ENCODE data around the gene USH1G.

USH1G gene

DNA sequence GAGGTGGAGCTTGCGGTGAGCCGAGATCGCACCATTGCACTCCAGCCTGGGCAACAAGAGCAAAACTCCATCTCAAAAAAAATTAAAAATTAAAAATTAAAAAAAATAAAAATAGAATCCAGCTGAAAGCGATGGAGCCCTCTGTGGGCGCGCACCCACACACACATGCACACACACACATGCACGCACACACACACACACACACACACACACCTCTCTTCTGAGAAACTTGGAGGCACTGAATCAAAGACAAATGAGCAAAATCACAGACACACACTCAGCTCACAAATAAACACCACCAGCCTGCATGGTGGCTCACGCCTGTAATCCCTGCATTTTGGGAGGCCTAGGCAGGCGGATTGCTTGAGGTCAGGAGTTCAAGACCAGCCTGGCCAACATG lies 20.0 kb downstream of the USH1G start:
- no peak for DNase-seq (ENCODE audit: low read depth)
- no peak overlapping the region for H3K4me3 ChIP-seq (ENCODE audit: low read depth, low read length)
- TF ChIP-seq, protein P1, sequence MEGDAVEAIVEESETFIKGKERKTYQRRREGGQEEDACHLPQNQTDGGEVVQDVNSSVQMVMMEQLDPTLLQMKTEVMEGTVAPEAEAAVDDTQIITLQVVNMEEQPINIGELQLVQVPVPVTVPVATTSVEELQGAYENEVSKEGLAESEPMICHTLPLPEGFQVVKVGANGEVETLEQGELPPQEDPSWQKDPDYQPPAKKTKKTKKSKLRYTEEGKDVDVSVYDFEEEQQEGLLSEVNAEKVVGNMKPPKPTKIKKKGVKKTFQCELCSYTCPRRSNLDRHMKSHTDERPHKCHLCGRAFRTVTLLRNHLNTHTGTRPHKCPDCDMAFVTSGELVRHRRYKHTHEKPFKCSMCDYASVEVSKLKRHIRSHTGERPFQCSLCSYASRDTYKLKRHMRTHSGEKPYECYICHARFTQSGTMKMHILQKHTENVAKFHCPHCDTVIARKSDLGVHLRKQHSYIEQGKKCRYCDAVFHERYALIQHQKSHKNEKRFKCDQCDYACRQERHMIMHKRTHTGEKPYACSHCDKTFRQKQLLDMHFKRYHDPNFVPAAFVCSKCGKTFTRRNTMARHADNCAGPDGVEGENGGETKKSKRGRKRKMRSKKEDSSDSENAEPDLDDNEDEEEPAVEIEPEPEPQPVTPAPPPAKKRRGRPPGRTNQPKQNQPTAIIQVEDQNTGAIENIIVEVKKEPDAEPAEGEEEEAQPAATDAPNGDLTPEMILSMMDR (IDR thresholded peaks at IDR 0.05; ENCODE audit: control insufficient read depth, extremely low read depth, insufficient read depth): no peak

DNA sequence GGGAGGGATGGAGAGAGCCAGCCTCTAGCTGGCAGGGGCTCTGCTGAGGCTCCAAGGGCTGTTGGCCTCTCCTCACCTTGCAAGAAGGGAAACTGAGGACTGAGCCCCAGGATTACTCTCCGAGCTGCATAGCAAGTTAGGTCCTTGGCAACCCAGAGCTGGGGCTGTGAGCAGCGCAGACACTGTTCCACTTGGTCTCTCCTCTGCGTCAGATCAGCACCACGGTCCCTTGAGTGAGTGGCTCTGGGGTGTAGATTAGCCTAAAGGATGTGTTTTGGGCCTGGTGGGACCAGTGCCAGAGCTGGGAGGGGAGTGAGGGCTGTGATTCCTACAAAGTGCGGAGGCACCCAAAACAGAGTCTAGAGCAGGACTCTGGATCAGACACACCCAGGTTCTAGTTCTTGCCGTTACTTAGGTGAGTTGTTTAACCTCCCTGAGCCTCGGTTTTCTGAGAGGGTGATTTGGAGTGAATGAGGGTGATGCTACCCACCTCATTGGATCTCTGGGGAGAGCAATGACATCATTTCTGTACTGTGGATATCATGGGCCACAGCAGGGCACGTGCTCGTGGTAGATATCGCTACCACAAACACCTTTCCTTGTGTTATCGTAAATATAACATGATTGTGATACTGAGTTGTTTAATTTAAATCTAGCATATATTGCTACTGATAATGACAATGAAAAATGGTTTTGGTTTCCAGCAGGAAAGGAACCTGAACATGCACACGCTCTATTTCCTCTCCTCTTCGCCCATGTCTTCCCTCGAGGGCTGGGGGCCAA lies 21.5 kb downstream of the USH1G start:
- no peak overlapping the region for H3K4me3 ChIP-seq (ENCODE audit: low read depth, low read length)
- DNase-seq (ENCODE audit: low read depth): no peak
- TF ChIP-seq, protein P1 (IDR thresholded peaks at IDR 0.05; ENCODE audit: control insufficient read depth, extremely low read depth, insufficient read depth): no peak

DNA sequence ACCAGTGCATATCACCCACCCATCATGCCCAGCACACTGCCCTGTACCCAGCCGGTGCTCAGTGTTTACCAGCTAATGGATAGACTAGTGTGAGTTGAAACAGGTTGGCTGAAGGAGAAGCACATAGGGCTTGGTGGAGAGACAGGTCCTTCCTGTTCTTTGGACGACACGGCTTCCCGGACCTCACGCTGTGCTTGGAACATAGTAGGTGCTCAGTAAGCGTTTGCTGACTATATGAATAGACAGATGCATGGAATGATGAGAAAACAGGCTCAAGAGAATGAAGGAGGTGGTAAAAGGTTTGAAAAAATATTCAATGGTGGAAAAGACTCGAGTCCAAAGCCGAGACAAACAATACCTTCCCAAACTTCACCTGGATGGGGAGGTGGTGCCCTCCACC lies 22.8 kb downstream of the USH1G start:
- no peak for DNase-seq (ENCODE audit: low read depth)
- TF ChIP-seq, protein P1 (IDR thresholded peaks at IDR 0.05; ENCODE audit: control insufficient read depth, extremely low read depth, insufficient read depth): no peak
- no peak overlapping the region for H3K4me3 ChIP-seq (ENCODE audit: low read depth, low read length)

DNA sequence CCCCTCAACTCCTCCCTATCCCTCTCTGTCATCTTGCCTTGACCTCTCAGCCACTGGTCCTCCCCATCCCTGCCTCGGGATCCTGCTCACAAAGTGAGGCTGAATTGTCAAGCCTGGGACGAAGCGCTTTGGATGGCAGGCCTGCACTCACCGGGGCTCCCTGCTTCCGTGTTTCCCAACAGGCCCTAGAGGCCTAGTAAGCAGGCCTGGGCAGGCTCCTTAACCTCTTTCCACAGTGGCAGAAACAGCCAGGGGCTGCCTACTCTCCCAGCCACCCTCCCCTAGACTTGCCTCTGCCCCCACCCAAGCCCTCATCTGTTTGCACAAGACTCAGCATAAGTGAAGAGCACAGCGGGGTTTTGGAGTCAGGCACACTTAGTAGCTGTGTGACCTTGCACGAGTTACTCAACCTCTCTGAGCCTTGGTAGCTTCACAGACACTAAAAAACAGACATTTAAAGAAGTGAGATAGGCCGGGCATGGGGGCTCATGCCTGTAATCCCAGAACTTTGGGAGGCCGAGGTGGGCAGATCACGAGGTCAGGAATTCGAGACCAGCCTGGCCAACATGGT lies 24.6 kb downstream of the USH1G start:
- TF ChIP-seq, protein P1 (IDR thresholded peaks at IDR 0.05; ENCODE audit: control insufficient read depth, extremely low read depth, insufficient read depth): no peak
- DNase-seq (ENCODE audit: low read depth): no peak
- H3K4me3 ChIP-seq (ENCODE audit: low read depth, low read length): no peak overlapping the region

DNA sequence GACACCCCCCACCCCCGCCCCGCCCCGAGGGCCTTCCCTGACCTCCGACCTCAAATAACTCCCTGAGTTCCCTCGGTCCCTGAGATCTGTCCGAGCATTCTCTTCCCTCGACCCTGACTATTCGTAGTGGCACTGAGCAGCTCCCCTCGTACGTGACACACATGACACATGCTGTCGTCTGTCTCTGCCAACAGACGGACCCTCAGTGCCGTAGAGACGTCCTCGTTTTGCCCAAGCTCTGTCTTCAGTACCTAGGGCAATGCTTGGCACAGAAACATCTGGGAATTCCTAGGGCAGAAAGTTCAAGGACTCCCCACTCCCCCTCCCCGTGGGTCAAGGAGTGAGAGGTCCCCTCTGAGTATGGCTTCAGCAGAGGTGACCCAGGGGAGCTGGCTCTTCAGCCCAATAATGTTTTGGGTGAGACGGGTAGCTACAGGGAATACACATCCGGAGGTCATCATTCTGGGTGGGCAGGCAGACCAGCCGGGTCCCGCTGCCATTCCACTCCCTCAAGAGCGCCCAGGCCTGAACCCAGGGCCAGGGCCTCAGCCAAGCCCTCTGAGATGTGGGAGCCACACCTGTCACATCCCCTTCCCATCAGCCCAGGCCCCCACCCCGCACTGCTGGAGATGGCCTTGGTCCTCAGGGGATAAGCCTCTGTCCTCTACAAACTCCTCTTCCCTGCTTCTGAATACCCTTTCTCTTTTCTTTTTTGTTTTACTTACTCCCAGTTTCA lies 29.0 kb downstream of the USH1G start:
- TF ChIP-seq, protein P1 (IDR thresholded peaks at IDR 0.05; ENCODE audit: control insufficient read depth, extremely low read depth, insufficient read depth): no peak
- no peak overlapping the region for H3K4me3 ChIP-seq (ENCODE audit: low read depth, low read length)
- DNase-seq (ENCODE audit: low read depth): no peak

DNA sequence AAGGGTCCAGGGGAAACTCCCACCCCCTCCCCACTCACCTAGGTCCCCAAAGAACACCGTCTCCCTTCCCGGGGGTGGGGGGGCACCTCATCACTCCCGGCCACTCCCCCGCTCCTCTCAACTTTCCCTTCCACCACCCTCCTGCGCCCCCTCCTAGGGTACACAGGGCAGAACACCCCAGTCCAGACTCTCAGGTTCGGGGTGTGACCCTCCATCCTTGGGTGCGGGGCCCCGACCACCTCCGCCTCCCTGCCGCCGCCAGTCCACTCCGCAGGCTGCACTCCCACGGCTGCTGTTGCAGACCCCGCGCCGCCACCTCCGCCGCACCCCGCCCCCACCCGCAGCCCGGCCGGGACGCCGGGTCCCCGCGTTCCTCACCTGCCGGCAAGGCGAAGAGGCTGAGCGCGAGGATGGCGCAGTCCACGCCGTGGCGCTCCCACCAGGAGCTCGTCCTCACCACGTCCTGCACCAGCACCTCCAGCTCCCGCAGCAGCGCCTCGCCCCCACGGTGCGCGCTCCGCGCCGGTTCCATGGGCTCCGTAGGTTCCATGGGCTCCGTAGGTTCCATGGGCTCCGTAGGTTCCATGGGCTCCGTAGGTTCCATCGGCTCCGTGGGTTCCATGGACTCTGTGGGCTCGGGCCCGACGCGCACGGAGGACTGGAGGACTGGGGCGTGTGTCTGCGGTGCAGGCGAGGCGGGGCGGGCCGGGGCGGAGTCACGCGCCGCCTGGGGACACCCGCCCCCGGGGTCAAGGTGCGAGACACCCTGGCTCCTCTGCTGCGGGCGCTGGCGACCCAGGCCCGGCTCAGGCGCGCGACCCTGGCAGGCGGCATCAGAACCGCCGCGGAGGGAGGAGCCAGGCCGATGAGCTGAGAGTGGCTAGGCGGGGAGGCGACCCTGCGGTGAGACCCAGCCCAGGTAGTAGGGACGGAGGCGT lies 29.8 kb downstream of the USH1G start, which contains the start of gene FADS6:
TSS of gene FADS6 (minus strand) at position 660 of the 938 bp plus-strand sequence. CDS start at position 622, 38 bp downstream.
- TF ChIP-seq, protein P1 (IDR thresholded peaks at IDR 0.05; ENCODE audit: control insufficient read depth, extremely low read depth, insufficient read depth): no peak
- no peak within 1 kb of the TSS for H3K4me3 ChIP-seq (ENCODE audit: low read depth, low read length)
- no peak for DNase-seq (ENCODE audit: low read depth)
